GM19328 (cell line): Measurements from ENCODE around the gene PLEKHF1.
A peak's percentile ranks its signal among the peaks of the same experiment; 100 is the strongest.
"Not testable (repeated sequence)": the region's sequence is repeated elsewhere in the genome, so short reads cannot be mapped to it uniquely, and the experiment has no call there.

ENCODE experiments used
- ATAC-seq: cut with Tn5 transposase; IDR thresholded peaks from one replicate; pipeline ENCODE4 v1.9.1; 2021; ENCODE audit warnings: mild to moderate bottlenecking, moderate library complexity; ENCODE audit not compliant: unreplicated experiment

Gene PLEKHF1

DNA sequence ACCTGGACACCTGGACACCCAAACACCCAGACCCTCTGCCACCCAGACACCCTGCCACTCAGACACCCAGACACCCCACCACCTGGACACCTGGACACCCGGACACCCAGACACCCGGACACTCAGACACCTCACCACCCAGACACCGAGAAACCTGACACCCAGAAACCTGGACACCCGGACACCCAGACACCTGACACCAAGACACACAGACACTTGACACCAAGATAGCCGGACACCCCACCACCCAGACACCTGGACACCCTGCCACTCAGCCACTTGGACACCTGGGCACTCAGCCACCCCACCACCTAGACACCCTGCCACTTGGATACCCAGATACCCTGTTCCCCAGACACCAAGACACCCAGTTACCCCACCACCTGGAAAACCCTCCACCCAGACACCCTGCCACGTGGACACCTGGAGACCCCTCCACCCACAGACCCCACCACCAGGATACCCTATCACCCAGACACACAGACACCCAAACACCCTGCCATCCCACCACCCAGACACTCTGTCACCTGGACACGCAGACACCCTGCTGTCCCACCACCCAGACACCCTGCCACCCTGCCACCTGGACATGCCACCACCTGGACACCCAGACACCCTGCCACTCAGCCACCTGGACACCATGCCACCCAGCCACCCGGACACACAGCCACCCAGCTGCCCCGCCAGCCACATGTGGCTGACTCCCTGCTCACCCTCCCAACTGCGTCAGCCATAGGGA lies 32.4 kb downstream of the PLEKHF1 start:
- no peak for ATAC-seq

DNA sequence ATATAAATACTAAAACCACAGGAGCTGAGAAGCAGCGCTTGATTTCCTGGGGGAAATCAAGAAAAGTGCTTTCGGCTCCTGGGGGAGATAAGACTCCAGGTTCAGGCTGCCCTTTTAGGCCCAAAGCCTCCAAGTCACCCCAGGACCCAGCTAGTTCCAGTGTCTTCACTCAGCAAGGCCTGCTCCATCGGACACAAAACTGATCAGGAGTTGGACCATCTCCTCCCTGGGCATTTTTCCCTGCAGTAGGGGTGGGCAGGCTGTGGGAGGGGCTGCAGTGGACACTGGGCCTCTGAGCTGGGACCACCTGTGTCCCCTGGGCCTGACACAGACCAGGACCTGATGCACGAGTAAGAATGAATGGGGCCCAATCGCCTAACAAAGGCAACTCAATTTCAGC lies 34.6 kb downstream of the PLEKHF1 start:
- no peak for ATAC-seq

DNA sequence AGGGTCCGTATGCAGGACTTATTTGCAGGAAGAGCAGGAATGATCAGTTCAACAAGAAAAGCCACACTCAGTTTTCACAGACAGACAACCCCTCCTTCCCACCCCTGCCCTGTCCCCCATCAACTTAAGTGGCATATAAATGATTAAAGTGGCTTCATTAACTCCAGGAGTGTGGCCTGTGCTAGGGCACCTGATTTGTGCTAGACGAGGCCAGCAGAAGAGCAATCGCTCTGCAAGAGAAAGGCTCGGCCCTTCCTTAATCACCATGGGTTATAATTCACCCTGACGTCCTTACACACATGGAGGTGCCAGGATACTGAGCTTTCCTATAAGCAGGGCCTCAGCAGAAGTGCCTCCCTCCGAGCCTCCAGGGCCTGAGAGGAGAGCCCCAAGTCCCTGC lies 35.2 kb downstream of the PLEKHF1 start:
- no peak for ATAC-seq

DNA sequence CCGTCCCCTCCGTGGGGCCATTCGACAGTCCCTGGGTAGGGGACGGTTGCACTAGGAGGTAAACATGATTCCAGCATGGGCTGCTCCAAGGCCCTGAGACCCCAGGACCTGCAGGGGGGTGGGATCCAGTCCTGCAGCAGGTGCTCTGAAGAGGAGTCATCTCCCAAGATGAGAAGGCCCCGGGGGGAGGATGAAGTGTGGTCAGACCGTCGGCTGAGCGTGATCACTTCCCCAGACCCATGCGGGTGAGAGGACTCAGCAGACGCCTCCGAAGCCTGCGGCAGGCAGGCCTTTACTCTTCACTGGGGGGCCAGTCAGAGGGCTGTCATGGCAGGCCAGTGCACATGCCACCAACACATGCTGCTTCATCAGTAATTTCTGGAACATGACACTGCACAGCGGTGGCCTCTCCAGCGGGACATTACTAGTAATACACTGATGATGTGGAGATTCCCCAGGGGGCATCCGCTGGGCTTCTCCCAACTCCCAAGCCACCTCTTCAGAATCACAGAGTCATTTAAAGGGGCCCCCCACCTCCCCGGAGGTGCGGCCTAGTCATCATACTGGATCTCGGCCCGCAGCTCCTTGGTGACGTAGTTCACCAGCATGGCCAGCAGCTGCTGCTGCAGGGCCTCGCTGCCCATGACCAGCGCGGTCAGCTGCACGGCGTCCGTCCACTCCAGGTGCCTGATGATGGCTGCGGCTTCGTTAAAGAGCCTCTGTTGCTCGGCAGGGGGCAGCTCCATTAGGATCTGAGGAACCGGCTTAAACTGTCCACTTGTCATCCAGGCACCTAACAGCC lies 37.1 kb downstream of the PLEKHF1 start:
- ATAC-seq = no peak

DNA sequence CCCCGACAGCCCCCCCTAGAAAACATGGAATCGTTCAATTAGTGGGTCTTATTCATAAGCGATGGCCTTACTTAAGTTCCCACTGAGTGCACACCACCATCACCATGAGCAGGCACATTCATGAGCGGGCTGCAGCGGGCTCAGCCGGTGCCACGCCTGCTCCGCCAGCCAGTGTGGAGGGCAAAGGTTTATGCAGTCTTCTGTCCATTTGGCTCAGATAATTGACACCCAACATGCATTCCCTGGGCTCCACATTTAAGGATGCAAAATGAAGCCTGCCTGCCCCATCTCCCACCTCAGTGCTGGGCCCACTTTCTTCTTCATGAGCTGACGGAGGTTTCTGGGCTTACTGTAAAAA lies 37.7 kb downstream of the PLEKHF1 start:
- no peak for ATAC-seq

DNA sequence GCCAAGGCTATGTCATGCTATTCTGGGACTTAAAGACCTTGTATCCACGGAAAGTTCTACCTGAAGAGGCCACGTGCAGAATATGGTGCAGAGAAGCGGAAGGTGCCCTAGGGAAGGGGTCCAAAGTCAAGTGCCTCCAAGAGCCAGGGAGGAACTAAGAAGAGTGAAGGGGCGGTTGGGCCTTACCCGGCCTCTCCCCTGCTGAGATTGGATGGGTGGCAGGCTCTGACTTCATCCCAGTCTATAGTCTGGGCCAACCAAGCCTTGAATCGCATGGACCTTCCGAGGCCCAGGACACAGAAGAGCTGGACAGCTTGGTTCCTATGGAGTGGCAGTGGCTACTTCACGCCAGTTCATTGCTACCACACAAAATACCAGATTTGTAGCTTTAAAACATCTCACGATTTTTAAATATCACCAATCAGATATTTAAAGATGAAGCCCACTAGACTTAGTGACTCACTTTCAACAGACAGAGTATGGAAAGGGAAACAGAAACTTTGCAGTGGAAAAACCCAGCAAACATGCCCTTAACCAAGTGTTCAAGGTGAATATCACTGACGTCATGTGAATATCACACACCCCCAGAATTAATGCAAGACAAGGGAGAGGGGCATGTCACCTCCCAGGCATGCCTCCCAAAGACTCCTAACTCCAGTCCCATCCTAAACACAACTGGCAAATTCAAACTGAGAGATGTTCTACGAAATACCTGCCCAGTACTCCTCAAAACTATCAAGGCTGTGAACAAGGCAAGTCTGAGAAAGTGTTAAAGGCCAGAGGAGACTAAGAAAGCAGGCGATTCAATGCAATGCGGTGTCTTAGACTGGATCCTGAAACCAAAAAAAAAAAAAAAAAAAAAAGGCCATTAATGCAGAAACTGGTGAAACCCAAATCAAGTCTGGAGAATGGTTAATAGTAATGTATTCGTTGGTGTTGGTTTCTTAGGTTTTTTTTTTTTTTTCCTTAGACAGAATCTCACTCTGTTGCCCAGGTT lies 39.6 kb downstream of the PLEKHF1 start:
- ATAC-seq = no peak

DNA sequence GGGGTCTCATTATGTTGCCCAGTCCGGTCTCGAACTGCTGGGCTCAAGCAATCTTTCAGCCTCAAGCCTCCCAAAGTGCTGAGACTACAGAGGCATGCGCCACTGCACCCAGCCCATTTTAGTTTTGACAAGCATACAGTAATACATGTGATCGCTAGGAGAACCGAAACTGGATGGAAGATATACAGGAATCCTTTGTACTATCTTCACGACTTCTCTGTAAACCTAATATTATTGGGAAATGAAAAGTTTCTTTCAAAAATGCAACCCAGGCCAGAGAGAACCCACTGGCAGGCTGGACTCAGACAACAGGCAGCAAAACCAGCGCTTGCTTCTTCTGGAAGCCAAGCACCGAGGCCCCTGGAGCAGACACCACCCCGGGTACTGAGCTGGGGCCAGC lies 40.4 kb downstream of the PLEKHF1 start:
- no peak for ATAC-seq

DNA sequence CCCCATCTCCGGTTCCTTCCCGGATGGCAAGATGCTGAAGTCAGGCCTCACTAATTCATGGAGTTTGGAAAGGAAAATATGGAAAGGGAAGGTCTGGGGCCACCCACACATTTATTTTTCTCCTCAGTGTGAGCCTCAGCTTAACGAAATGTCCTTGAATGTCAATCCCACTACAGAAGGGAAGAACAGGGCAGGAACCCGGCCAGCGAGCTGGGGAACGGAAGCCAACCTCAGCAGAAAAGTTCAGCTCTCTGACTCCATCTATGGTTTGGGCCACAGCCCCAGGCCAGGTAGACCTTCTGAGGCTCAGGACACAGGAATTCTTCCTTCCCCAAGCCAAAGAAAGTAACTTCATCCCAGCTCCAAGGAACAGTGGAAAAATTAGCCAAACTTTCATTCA lies 41.4 kb downstream of the PLEKHF1 start:
- no peak for ATAC-seq

DNA sequence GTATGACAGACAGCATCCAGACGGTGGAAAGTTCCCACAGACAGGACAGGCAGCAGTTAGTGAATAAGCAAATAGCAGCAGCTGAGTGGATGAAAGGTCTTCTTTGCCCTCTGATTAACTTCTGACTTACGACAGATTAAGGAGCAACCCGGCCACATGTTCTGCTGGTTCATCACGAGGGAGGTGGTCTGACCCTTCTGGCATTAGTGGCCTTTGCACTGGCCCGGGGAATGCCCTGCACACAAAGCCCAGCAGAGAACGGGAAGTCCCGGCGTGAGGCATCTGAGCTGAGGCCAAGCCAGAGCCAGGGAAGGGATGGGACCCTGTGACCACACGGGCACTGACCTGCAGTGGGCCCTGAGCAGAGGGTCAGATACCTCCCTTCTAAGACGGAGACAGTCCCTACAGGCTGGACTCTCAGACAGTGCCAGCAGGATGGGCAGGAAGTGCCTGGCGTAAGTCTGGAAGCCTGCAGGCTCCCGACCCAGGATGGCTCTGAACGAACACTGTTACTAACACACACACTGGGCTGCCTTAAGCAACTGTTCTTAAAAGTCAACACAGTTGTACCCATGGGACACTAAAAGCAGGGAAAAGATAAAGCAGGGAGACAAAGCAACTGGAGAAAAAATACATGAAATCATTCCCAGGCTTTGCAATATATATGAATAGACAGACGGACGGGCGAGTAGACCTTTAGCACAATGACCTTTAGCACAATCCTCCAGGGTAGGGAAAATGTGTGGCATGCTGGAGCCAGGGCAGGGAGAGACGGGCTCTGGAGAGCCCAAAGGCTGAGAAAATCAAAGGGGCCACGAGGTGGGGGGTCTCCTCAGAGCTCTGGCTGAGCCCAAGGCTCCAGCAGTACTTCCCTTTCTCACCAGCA lies 43.5 kb downstream of the PLEKHF1 start:
- ATAC-seq = no peak

DNA sequence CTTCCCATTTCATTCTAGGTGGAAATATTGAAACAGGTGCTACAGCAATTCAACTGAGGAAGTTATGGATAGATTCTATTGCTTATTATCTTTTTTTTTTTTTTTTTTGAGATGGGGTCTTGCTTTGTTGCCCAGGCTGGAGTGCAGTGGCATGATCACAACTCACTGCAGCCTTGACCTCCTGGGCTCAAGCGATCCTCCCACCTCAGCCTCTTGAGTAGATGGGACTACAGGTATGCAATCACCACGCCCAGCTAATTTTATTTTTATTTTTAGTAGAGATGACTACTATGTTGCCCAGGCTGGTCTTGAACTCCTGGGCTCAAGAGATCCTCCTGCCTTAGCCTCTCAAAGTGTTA lies 44.2 kb downstream of the PLEKHF1 start:
- not testable (repeated sequence) for ATAC-seq

DNA sequence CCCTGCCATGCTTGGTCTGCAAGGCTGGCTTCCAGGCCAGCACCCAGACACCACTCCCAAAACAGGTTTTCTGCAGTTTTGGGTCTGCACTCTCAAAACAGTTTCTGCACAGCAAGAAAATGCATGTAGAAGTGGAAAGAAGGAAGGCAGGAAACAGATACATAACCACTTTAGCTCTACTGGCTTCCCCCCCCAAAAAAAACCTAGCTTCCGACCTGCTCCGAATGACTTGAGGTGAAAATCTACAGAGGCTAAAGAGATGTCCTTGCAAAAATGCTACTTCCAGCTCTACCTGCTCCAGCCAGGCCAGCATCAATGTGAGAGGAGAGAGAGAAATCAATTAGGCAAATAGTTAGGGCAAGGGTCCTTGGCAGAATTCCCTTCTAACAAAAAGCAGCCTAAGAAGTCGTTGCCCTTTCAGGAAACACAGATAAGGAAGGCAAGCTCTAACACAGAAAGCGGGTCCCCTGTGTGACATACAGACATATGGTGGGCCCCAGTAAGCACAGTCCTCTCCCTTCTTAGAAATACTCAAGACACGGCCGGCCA lies 46.4 kb downstream of the PLEKHF1 start:
- ATAC-seq = no peak

DNA sequence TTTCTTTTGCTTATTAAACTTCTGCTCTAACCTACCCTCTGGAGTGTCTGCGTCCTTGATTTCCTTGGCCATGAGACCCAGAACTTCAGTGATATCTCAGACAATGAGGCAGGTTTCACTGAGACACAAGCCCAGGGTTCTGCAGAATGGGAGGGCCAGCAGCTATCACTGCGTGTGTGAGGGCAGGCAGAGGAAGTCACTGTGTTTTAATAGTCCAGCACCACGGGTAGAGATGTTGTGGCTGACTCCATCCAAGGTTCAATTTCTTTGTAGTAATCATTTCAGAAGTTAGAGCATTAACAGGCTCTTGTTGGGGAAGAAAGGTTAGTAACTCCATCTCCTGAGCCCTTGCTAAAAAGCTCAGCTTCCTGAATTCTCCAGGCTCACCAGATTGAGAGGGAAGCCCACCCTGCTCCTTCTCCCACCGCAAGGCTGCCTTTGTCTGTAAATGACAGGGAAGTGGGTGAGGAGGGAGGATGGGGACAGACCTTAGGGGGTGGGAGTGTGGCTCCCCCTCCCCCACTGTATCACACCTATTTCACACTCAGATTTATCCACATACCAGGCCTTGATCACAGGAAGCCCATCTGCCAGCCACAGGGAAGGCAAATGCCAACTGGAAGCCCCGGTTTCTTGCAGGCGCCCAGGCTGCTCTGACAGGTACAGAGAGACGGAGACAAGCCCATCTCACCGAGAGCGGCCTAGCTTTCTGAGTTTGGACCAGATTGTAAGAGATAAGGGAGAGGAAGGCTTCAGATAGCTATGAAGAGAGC lies 47.7 kb downstream of the PLEKHF1 start:
- no peak for ATAC-seq

DNA sequence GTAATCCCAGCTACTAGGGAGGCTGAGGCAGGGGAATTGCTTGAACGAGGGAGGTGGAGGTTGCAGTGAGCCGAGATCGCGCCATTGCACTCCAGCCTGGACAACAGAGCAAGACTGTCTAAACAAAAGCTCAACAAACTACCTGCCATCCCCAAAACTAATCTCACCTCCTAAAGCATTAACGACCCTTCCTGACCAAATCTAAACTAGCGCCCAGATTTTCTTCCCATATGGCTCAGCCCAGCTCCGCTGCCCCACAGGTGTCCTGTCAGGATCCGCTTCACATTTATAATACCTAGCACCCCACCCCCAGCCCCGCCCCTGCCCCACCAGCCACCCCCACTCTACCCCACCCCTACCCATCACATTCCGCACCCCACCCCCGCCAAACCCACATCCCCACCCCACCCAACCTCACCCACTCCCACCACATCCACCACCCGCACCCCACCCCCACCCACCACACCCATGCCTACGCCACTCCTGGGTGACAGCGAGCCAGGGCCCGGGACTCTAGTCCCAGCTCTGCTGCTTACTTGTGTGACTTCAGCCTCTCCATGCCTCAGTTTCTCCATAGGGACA lies 49.2 kb downstream of the PLEKHF1 start:
- ATAC-seq = peak; percentile 19

DNA sequence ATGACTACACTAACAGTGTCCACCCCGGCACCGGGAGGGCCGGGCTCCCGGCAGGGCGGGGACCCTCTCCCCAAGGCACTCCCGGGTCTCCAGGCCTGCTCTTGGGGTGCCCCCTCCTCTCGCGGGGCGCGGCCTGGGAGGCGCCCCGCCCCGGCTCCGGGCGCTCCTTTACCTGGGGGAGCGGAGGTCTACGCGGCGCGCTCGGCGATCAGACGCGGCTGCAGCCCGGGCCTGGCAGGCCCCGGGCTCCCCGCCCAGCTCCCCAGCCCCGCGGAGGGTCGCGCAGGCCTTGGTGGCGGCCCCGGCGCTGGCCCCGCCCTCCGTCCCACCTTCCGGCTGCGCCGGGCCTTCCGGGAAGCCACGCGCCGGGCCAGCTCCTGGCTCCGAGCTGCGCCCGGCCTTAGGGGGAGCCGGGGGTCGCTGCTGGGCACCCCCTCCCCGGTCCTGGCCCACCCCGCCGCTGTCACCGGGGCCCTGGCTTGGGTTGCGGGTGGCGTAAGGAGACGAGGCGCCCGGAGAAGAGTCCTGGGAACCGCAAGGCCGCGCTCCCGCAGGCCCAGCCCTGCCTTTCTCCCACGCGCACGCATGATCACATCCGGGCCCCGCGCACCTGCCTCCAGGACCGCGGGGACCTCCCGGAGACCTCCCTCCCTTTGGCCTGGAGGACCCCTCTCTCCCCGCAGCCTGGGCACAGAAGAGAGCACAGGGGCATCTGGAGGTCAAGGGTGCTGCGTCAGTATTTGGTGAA lies 49.9 kb downstream of the PLEKHF1 start, which contains the start of gene C19orf12:
Gene C19orf12, minus strand, starts transcription at position 309 of the 748 bp plus-strand sequence. CDS start 6,848 bp downstream, outside the sequence.
- ATAC-seq = peak; percentile 72

DNA sequence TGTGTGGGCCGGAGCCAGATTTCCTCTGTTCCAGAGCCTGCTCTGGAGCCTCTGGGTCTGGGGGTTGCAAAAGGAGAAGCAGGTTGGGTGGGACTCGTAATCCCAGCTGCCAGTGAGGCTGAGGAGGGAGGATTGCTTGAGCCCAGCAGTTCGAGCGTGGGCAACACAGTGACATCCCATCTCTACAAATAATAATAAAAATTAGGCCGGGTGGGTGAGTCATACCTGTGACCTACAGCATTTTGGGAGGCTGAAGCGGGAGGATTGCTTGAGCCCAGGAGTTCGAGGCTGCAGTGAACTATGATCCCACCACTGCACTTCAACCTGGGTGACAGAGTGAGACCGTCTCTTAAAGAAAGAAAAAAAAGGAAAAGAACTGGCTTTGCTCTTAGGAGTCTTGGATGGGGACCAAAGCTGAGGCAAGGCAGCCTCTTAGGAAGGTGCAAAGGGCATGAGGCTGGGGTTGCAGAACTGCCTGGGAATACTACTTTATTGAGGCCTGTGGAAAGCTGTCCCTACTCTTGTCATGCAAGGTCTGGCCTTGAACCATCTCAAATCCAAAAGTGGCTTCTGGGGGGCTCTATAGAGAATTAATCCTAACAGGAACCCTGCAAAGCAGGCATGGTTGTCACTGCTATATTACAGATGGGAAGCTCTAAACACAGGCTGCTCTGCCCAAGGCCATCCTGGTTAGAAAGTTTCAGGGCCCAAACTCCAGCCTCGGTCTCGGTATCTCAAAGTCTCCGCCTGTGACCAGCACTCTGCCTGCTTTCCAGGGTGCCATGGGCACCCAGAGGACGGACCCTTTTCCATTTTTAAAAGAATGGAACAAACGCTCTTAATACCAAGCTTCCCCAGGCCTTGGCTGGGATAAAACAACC lies 50.7 kb downstream of the PLEKHF1 start:
- ATAC-seq = no peak

DNA sequence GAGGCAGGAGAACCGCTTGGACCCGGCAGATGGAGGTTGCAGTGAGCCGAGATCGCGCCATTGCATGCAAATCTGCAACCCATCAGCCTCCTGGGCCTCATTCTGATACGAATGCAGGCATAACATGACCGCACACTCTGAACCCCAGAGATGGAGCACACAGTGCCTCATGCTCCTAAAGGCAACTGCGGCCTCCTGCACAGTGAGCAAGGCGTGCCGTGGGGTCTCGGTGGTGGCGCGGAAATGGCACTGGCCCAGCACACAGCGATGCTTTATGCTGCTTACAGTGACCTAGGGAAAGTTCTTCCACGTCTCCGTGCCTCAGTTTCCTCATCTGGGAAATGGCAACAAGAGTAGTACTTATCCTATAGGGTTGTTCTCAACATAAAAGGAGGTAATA lies 51.8 kb downstream of the PLEKHF1 start:
- no peak for ATAC-seq

DNA sequence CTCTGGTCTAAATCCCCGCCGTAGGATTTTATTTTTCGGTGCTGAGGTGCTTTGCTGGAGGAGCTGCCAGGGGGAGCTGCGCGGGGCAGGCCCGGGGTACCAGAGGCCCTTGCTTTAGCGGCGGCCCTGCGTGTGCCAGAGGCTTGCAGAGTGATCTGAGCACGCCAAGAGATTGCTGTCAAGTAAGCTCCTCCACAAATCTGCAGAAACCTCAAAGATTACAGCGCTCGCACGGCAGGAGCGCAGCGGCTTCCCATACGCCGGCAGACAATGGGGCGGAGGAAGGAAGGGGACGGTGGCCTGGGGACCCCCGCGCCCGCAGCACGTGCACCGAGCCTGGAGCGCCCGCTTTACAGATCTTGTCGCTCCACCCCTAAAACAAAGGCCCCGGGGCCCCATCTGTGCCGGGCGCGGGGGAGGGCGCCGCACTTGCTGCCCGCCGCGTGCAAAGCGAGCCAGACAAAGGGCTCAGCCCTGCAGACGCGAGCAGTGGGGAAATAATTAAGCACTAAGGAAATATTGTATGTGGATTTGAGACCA lies 58.9 kb downstream of the PLEKHF1 start:
- ATAC-seq = no peak
